Lower leg skin (tissue), 4 donors: ENCODE measurements around the gene NEURL3. TPM values are rescaled to one million over a fixed set of nuclear protein-coding genes. Genes with fewer than 3 reads are reported as not detected.
"Not testable (repeated sequence)": the region's sequence is repeated elsewhere in the genome, so short reads cannot be mapped to it uniquely, and the experiment has no call there.

Experiments
- DNase-seq, 2 donors: peaks; one replicate each; pipeline ENCODE4 v3.0.0-alpha.2; 2019; ENCODE audit warnings: low spot score in 2 of 2
- H3K4me3 ChIP-seq: fragments of 200-600 bp; sonication (generic); 2 replicates; pipeline ENCODE4 v1.5.1; 2017; ENCODE audit warnings: mild to moderate bottlenecking, low read depth; ENCODE audit not compliant: poor library complexity, severe bottlenecking
- POLR2A ChIP-seq, 2 donors: fragments of 450-650 bp; IDR thresholded peaks; one replicate each; pipeline ENCODE4 v1.6.1; 2016 to 2017; ENCODE audit warnings: antibody characterized with exemption in 2 of 2, mild to moderate bottlenecking in 1 of 2, moderate library complexity in 1 of 2
- WGBS, 2 donors: methylation state at CpG; one replicate each; pipeline ENCODE4 v1.1.5; 2018; 5-methylcytosine and 5-hydroxymethylcytosine counted together
- intact Hi-C: fragments of 100-400 bp; cut with DNase I; formaldehyde crosslinking; loops from one replicate; pipeline ENCODE4 v1.15.0; 2023; ENCODE audit warnings: low total_unique reads
- total RNA-seq, 4 donors: library from RNA; depleted of rRNA; stranded (reverse); fragments of >200 nt; gene quantifications; one replicate each; pipeline ENCODE4 v1.1.0, GENCODE V29; 2016
- TF ChIP-seq, protein P1 (sequence below), 3 donors: fragments of 450-650 bp; IDR thresholded peaks; one replicate each; pipeline ENCODE4 v1.5.1; 2016; ENCODE audit warnings: antibody characterized with exemption in 3 of 3, mild to moderate bottlenecking in 3 of 3, moderate library complexity in 2 of 3

The NEURL3 gene
- total RNA-seq, 4 donors from 2014 or later = 0.57 to 3.0 (median 1.7) TPM

GRCh38 chr2:96468904-96469303 is 36.3 kb downstream of the NEURL3 start:
- no peak overlapping the region for H3K4me3 ChIP-seq
- intact Hi-C loops = no loop called here
- 62 to 70% methylated on average over 6 of the region's 6 CpGs for WGBS, 2 donors
- DNase-seq = no peak
- TF ChIP-seq POLR2A (IDR thresholded peaks at IDR 0.05) = no peak
- TF ChIP-seq, protein P1, sequence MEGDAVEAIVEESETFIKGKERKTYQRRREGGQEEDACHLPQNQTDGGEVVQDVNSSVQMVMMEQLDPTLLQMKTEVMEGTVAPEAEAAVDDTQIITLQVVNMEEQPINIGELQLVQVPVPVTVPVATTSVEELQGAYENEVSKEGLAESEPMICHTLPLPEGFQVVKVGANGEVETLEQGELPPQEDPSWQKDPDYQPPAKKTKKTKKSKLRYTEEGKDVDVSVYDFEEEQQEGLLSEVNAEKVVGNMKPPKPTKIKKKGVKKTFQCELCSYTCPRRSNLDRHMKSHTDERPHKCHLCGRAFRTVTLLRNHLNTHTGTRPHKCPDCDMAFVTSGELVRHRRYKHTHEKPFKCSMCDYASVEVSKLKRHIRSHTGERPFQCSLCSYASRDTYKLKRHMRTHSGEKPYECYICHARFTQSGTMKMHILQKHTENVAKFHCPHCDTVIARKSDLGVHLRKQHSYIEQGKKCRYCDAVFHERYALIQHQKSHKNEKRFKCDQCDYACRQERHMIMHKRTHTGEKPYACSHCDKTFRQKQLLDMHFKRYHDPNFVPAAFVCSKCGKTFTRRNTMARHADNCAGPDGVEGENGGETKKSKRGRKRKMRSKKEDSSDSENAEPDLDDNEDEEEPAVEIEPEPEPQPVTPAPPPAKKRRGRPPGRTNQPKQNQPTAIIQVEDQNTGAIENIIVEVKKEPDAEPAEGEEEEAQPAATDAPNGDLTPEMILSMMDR (IDR thresholded peaks at IDR 0.05) = no peak

DNA sequence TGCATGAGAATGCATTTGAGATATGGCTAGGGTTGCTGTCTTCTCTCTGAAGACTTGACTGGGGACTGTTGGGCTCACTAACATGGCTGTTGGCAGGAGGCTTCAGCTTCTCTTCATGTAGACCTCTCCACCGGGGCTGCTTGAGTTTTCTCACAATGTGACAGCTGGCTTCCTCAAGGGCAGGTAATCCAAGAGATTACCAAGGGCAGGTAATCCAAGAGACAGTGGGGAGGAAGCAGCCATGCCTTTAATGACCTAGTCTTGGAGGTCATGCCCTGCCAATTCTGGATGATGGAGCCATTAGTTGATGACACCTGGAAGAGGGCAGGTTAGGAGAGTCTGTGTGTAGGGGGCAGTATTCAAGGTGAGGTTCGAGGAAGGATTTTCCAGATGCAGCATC is 40.5 kb downstream of the NEURL3 start:
- TF ChIP-seq, protein P1 (IDR thresholded peaks at IDR 0.05) = no peak
- no peak for TF ChIP-seq POLR2A (IDR thresholded peaks at IDR 0.05)
- intact Hi-C loops = no loop called here
- H3K4me3 ChIP-seq = no peak overlapping the region
- 65 to 80% methylated on average over 2 of the region's 2 CpGs for WGBS, 2 donors
- DNase-seq = no peak

GRCh38 chr2:96464061-96464460 is 41.1 kb downstream of the NEURL3 start:
- intact Hi-C loops = no loop called here
- H3K4me3 ChIP-seq = no peak overlapping the region
- DNase-seq = no peak
- 86 to 91% methylated on average over 3 of the region's 3 CpGs for WGBS, 2 donors
- TF ChIP-seq, protein P1 (IDR thresholded peaks at IDR 0.05) = no peak
- TF ChIP-seq POLR2A (IDR thresholded peaks at IDR 0.05) = no peak

GRCh38 chr2:96463119-96463518 is 42.0 kb downstream of the NEURL3 start:
- no peak for DNase-seq
- intact Hi-C loops = no loop called here
- 80 to 81% methylated on average over 2 of the region's 2 CpGs for WGBS, 2 donors
- no peak for TF ChIP-seq POLR2A (IDR thresholded peaks at IDR 0.05)
- no peak overlapping the region for H3K4me3 ChIP-seq

GRCh38 chr2:96461616-96462015 is 43.5 kb downstream of the NEURL3 start:
- DNase-seq, H3K4me3 ChIP-seq, intact Hi-C loops: not testable (repeated sequence)
- no CpG with 5 or more reads among the region's 30 CpGs for WGBS, 2 donors

- intact Hi-C loops = no loop called here
- WGBS, 2 donors = 85 to 90% methylated on average over 6 of the region's 6 CpGs
- no peak for TF ChIP-seq POLR2A (IDR thresholded peaks at IDR 0.05)
- TF ChIP-seq, protein P1 (IDR thresholded peaks at IDR 0.05) = no peak
- DNase-seq = no peak
- no peak overlapping the region for H3K4me3 ChIP-seq
These were observed 53.1 kb downstream of the NEURL3 start for GRCh38 chr2:96452053-96452452.

GRCh38 chr2:96449637-96450036 is 55.5 kb downstream of the NEURL3 start:
- TF ChIP-seq, protein P1 (IDR thresholded peaks at IDR 0.05) = no peak
- no peak for DNase-seq
- H3K4me3 ChIP-seq = no peak overlapping the region
- 72 to 74% methylated on average over 6 of the region's 6 CpGs for WGBS, 2 donors
- intact Hi-C loops = no loop called here
